ENCODE measurements around the gene GNAS.
"Not testable (repeated sequence)": the region's sequence is repeated elsewhere in the genome, so short reads cannot be mapped to it uniquely, and the experiment has no call there.

GNAS gene

DNA sequence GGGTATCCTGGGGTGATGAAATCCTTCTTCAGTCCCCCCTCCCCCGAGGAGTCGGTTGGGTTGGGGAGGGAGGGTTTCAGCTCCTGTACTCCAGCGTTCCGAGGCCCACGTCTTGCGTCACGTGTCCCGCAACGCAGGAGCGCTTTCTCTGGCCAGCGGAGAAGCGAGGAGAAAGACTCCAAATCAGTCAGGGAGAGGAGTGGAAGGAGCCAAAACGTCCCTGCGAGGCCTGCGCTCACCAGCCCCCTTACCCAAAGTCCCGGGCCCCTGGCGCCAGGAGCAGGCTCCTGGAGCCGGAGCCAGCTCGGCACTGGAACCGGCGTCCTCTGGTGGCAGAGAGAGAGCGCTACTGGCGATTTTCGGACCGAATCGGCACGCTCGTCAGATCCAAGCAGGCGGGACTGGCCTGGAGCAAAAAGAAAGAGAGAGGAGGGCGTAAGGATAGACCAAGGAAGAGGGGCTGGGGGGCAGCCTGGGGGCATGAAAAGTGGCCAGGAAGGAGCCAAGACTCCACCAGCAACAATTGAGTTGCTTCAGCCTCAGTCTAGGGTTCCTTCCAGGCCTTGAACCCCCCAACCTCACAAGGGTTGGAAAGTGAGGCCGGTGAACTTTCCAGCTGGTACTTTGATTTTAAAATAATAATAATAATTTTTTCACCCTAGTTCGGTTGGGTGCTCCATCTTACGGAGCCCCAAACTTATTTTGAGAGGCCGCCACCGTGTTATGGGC is at the start of gene GNAS:
Gene GNAS (plus strand): TSS at position 174 of the 729 bp plus-strand sequence.
- peak; percentile 20 for DNase-seq

DNA sequence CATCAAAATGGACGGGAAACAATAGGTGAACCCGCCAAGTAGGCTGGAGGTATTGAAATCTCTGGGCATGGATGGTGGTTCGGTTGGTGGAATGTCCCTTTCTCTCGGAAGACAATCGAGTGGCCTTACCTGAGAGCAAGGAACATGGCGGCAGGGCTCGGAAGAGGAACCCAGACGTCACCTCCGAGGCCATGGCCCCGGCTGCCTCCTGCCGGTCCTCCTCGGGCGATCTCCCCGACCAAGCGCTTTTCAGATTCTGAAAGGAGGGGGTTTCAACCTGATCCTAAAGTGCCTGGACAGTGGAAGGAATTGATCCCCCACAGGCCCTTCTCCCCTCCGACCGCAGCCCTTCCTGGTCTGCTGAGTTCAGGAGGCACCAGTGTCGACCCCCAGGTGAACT is 49.0 kb upstream of the GNAS start:
- DNase-seq: no peak

DNA sequence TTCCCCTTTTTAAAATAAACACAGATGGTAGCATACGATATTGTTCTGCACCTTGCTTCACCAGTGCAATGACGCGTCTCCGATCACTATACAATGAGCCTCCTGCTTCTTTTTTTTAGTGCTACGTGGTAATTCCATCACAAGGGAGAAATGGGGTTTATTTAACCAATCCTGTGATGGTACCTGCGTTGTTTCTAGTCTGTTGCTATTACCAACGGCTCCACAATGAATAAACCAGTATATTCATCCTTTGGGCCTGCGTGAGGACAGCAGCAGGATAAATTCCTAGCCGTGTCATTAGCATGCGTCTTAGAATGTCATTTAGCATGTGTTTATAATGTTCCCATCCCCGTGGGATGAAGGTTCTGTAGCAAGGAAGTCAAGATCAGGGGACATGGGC is 44.7 kb upstream of the GNAS start:
- DNase-seq: no peak

DNA sequence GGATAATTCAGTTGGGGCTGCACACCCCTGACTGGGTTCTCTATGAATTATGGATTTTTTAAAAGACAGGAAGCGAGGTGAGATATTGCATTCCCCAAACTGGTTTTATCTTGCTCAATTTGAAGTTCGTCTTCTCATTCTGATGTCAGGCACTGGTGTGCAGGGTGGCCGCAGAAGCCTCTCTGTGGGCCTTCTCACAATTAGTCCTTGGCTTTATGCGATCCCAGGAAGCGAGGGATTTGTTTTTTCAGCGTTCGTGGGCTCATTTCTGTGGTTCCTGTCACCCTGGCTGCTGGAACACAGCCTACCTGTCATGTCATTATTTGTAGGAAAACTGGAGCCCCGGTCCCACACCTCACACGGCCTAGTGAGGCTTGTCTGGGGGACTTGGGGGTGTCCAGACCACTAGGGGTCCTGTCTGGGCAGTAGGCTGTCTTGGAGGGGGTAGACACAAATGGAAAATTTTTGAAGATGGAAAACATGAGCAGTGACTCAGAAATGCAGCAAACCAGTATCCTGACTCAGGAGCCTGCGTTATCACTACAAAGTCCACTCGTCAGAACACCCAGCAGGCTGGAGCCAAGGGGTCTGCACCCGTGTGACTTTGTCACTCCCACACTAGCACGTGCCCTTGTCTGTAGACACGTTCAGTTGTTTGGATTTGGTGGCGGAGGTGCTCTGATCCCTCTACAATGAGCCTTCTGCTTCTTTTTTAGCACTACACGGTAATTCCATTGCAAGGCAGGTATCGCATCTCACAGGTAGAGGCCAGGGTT is 44.1 kb upstream of the GNAS start:
- no peak for DNase-seq

GRCh38 chr20:58810116-58810878 is 42.2 kb upstream of the GNAS start:
- no peak for DNase-seq

DNA sequence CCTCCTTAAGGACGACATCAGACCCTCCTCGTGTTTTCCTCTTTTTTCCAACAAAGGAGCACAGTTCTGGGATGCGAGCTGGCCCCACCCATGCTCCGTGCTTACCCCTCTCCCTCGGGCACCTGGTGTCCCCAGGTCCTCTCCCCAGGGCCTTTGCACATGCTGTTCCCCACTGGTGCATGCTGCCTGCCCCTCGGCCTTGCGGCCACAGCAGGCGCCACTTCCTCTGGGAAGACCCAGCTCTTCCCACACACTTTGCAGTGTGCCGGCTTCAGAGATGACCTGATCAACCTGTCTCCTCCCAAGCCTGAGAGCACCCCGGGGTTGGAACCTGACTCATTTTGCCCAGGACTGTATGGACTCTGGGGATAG is 41.7 kb upstream of the GNAS start:
- no peak for DNase-seq

- DNase-seq: no peak
Measured at GRCh38 chr20:58811334-58811733, 41.2 kb upstream of the GNAS start.

- DNase-seq: no peak
Measured at GRCh38 chr20:58813369-58813768, 39.1 kb upstream of the GNAS start.

DNA sequence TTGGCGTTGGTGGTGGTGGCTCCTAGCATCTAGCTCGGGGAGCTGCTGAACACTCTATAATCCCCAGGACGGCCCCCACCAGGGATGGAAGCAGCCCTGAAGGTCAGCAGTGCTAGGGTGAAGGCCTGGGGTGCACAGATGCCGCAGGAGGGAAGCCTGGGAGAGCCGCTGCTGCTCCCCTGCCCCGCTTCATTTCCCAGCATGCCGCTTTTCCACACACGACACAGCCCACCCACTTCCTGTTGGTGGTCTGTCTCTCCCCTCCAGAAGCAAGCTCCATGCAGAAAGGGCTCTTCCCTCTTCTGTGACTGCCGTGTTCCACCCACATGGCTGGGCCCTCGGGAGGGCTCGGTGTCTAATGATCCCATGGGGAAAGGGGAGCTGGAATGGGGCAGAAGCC is 37.1 kb upstream of the GNAS start:
- no peak for DNase-seq

- no peak for DNase-seq
Measured at GRCh38 chr20:58816051-58816450, 36.5 kb upstream of the GNAS start.

- no peak for DNase-seq
Measured at GRCh38 chr20:58816957-58817651, 35.4 kb upstream of the GNAS start.

- no peak for DNase-seq
Measured at GRCh38 chr20:58817748-58818147, 34.8 kb upstream of the GNAS start.

GRCh38 chr20:58818586-58819285 is 33.8 kb upstream of the GNAS start:
- peak; percentile 4 for DNase-seq

GRCh38 chr20:58819921-58820320 is 32.6 kb upstream of the GNAS start:
- DNase-seq: no peak

- not testable (repeated sequence) for DNase-seq
Measured at GRCh38 chr20:58820515-58820914, 32.0 kb upstream of the GNAS start.

- no peak for DNase-seq
Measured at GRCh38 chr20:58822149-58822548, 30.4 kb upstream of the GNAS start.

DNA sequence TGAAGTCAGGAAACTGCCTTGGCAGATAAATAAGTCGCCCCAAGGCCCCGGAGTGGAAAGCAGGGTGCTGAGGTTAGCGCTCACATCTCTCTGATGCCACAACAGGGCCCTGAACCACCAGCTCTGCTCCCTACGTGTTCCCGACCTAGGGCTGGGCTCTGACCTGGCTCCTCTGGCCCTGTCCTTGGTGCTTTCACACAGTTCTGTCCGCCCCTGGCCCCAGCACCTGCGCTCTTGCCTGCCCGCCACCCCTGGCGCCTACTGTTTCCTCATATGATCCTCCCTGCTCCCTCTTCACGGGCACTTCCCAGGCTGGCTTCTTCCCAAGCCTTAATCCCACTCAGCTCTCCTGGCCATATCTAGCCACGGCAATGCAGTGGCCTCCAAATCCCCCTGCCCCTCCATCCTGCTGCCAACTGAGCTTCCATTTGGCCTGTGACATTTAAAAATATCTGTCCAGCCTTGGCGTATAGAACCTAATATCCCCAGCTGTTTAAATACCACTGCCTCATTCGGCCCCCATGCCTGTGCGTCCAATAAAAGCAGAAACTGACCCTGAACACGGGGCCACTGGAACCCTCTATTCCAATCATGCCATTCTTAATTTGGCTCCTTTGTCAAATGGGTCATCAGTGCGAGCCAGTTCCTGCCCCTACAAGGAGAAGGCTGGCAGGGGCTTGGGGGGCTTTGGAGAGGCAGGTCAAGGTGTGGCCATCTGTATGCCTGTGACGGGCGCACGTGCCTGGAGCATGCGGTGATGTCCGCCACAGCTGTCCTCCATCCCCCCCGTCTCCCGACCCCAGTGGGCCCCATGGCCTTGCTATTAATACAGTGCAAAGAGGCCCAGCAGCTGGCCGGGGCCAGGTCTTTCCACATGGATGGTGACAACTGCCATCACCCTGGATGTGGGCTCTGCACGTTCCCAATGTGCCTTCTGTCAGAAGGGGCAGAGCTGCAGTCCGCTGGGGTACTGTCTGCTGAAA is 29.5 kb upstream of the GNAS start:
- no peak for DNase-seq

DNA sequence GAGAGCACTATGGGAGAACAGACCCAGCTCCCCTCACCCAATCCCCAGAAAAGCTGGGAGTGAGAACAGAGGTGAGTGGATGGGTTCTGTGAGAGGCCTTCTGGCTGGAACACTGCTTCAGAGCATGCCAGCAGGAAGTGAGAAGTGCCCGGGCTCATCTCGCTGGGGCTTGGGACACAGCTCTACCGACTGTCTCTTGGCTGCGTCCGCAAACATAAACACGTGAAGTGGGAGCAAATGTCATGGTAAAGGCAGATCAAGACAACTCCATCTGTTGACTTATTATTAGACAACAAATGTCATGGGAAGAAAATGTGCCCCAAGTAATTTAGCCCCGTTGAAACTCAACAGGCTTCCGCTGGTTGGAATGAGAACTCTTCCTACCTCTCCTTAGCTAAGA is 27.7 kb upstream of the GNAS start:
- no peak for DNase-seq

DNA sequence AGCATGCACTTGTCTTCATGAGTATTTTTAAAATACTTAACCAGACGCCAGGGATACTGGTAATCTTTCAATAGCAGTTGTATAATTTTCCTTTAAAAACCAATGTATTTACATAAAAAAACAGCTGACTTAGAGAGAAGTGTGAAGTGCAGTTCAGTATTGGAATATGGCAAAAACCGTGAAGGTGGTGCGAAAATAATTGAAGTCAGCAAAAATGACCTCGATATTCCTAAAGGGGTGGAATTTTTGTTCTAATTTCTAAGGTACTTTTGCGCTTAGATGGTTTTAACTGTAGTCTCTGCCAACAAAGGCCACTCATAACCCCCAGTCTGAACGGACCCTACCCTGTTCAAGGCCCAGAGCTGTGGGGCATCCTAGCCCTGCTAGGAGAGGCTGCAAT is 27.1 kb upstream of the GNAS start:
- no peak for DNase-seq

- DNase-seq: no peak
Measured at GRCh38 chr20:58826271-58826670, 26.2 kb upstream of the GNAS start.

GRCh38 chr20:58828136-58828535 is 24.4 kb upstream of the GNAS start:
- DNase-seq: no peak

Data from CD4-positive, alpha-beta T cell treated with Interleukin-4 for 4 hours (primary cell).